ENCODE results near the gene PSMD1.
"Not testable (repeated sequence)": the region's sequence is repeated elsewhere in the genome, so short reads cannot be mapped to it uniquely, and the experiment has no call there.

The PSMD1 gene

DNA sequence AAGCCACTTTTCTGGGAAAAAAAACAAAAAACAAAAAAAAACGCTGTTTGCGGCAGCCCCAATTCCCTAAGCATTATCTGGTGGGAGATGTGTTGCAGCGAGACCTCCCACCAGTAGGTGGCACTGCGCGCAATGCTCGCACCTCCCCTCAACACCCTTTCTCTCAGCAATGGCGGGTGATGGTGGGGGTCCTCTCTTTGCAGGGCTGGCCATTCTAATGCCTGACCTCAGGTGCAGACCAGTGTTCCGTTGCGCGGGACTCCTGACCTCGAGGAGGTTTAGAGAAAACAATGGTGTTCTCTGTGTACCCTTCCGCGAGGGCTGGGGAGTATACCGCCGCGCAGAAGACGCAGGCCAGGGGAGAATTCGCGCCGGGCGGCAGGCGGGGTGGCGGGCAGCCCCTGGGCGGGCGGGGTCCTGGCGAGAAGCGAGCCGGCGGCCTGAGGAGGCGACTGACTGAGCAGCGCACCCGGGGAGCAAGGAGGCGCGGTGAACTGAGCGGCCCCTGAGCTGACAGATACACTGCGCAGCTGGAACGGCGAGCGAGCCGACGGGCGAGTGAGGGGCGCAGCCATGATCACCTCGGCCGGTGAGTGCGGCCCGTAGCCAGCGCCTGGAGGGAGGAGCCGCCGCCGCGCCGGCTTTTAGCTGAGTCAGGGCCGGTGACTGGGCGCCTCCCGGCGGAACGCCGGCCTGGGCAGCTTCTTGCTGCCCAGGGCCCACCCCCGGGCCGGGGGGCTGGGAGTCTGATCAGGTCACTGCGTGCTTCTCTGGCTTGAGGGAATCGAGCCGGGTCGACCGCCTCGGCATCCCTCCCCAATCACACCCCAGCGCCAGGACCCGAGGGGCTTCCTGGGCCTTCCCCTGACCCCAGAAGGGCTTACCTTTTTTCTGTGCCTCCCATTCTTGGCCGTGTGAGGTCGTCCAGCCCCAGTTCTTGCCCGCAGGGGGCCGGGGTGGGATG, at the start of gene PSMD1:
PSMD1 (plus strand) TSS at position 415 of the 964 bp plus-strand sequence; CDS start at position 574, 159 bp downstream.
- peak; percentile 95 for DNase-seq

DNA sequence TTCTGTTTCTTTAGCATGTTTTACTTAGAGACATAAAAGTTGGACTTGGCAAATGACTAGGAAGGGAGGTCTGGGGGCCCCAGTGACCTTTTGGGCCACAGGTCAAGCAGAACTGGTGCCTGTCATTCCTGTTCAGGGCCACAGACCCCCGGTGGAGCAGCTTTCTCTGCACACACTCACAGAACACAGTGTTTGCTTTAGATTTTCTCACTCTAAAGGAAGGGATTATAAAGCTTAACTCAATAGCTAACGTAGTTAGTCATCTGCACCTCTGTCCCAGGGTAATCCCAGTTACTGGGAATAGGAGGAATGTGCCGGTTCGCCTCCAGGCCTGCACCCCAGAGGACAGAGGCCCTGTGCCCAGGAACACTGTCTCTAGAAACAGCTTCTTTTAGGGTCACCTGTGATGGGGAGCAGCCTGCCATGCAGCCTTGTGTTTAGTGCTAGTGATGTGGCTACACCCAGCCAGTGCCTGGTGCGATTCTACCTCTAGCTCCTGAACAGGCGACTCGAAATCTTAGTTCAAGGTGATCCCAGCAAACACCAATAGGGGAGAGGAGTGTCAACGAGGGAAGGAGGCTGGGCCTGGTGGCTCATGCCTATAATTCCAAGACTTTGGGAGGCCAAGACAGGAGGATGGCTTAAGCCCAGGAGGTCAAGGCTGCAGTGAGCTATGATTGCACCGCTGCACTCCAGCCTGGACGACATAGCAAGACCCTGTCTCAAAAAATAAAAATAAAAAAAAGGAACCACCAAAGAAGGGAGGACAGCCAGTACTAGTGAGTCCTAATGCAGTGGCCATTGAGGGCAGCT, 49.2 kb upstream of the PSMD1 start:
- no peak for DNase-seq

DNA sequence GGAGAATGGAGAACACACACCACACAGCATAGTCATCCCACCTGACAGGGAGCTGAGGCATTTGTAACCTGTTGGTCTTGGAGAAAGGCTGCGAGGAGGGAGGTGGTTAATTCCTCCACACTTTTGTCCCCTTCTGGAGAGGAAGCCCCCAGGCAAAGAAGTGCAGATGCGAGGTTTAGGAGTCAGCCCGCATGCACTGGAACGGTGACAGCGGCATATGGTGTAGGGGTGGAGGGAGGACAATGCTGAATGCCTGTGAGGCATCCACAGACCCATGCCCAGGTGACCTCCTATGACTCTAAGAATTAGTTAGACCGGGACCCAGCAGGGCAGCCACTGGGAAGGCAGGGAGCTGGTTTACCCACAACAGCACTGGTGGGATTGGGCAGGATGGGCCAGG, 48.5 kb upstream of the PSMD1 start:
- no peak for DNase-seq

DNA sequence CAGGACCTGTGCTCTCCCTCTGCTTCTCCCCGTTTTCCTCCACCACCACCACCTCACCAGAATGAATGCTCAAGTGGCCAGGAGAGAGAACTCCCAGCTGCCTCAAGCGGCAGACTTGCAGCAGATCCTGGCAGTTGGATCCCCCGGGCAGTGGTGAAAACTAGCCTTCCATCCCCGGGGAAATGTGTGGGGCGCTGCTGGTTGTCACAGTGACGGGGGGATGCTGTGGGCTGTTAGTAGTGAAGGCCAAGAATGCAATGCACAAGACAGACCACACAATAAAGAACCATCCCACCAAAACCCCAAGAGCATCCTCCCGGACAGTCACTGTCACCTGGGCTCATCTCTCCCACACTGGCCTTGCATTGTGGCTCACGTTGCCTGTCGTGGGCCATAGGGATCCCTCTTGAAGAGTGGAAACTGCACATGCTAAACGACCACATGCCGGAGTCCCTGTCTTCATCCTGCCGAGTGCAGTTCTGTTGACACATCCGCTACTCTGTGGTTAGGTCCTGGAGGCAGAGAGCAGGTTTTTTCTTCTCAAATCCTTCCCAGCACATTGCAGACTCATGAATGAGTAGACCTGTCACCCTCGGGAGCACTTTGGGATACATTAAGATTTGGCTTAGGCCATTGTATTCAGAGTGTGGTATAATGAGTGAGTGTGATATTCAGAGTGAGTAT, 47.3 kb upstream of the PSMD1 start:
- no peak for DNase-seq

DNA sequence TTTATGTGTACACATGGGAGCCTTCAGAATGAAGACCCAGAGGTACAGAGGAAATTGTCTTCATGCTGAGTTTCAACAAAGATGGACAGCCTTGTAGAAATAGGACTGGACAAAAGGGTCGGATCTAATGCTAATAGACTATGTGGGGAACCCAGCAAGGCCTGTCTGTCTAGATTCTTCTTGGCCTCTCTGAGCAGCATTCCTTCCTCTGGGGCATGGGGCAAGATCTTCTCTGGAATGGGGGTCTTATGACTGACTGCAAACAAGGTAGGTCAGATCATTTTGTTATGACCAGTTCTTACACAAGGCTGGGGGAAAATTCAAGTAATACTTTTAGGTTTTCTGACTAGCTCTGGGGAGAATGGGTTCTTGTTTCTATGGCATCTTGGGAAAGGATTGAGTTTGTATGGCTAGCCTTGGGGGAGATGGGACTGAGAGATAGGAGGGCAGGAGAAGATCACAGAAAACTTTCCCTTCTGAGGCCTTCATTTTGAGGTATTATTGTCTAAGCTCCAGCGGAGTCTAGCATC, 46.4 kb upstream of the PSMD1 start:
- no peak for DNase-seq

DNA sequence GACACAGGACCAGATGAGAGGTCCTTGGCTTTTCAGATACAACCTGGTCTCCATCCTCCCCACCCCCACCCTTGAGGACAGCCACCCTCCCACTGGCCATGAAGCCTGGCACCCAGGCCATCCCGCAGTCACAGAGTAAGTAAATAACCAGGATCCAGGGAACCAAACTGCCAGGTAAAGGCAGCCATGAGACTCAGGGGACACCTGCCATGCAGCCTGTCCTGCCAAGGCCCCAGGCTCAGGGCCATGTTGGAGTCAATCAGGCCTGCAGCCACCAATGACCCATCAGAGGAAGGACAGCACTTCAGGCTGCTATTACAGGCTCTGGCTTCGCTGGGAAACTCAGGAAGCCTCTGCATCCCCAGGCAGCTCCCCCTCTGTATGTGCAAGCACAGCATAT, 45.1 kb upstream of the PSMD1 start:
- no peak for DNase-seq

DNA sequence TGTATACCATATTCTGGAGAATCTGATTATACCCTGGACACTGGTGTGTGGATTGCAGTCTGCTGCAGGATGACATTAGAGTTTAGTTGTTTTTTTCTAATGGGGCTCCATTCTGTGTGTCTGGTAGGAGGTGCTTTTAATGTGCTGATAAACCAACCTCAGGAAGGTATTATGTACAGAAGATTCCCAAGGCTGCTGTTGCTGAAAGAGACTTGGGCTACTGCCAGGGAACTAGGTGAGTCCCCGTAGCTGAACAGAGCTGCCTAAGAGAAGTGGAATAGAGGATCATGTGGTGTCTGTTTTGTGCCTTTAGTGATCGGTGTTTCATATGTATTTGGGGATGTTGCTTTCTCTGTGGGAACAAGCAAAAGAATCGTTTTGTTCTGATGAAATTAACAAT, 44.2 kb upstream of the PSMD1 start:
- DNase-seq = no peak

DNA sequence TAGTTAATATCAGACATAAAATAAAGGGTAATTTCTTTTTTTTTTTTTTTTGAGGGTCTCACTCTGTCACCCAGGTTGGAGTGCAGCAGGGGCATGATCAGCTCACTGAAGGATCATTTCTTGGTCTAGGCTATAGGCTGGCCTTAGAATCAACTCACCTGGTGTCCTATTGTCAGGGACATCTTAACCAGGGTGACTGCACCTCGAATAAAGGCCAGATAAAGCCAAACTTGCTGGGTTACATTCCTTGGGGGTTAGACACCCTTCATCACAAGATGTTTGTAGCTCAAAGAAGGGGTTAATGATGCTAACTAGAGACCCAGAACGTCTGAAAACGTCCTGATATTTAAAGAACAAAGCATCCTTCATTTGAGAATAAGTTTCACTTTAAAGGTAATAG, 42.8 kb upstream of the PSMD1 start:
- DNase-seq = no peak

DNA sequence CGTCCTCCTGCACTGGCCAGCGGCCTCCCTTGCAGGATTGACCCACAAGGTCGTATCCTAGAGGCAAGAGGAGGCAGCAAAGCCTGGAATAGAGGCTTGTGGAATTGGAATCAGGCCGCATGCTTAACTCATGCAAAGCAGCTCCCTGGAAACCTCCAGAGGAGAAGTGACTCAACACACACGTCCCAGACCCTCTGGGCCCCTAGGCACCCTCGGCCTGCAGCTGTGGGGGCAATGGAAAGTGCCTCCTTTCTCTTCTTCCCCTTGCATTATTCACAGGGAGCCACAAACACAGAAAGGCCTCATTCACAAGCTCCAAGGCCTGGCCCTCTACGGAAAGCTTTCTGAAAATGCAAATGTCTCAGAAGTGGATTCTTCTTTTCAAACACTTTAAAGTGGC, 41.2 kb upstream of the PSMD1 start:
- DNase-seq = no peak

DNA sequence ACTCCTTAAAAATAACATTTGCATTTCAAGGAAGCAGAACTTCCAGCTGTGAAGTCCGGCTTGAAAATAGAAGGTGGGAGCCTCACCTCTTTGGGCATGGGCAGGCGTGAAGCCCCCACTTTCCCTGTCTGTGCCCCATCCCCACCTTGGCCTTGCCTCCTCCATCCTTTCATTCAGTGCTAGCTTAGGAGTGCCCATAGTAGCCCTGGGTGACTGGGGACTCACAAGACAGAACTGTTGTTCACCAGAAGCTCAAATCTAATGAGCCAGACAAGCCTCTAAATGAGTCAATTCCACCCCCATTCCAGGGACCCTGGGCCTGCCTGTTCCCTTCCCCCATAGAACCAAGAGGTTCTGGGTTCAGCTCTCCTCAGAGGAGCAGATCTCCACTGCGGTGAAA, 40.7 kb upstream of the PSMD1 start:
- DNase-seq = no peak

DNA sequence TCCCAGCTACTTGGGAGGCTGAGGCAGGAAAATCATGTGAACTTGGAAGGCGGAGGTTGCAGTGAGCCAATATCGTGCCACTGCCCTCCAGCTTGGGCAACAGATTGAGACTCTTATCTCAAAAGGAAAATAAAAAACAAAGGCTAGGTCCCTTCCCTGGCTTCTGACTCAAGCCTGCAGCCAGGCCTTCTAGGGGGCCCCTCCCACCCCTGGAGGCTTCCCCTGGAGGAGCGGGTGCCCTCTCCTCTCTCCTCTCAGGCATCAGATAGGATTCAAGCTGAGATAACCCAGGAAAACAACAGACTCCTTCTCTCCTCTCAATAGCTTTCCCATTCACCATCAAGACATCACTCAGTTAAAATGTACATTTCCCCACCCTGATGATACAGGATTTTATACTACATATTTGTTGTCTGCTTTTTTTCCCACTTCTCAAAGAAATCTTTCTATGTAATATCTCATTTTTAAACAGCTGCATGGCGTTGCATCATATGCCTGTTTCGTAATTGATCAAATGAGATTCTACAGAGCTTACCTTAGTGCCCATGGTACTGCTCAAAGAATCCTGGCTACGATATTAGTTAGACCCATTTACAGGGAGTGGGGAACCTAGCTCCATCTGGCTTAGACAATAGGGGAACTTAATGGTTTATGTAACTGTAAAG, 40.0 kb upstream of the PSMD1 start:
- no peak for DNase-seq

DNA sequence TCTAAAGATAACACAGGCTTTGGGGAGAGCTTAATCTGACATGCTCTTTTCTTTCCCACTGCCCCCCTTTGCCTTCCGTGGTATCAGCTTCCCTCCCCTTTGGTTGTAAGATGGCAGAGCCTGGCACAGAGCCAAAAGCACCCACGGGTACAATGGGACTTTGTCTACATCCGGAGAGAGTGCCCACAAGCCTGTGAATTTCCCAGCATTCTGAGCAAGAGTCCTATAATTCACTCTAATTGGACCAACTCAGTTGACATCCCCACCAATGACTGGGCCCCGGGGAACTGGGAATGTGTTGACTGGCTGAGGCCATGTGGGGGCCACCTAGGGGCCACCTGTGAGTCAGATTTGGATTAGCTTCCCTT, 39.5 kb upstream of the PSMD1 start:
- no peak for DNase-seq

DNA sequence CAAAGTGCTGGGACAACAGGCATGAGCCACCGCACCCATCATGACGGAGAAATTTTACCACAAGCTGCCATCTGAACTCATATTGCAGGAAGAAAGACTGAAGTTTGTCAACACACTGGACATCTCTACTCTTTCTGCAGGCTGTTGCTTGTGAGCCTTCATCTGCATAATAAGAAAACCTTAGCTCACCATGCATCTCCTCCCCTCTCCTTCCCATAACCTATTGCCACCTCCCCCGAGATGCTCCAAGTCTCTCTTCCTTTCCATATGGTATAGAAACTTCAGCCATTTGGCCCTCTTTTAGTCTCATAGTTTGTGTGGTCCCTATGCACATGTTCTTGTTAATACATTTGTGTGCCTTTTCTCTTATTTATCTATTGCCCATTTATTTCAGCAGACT, 38.5 kb upstream of the PSMD1 start:
- DNase-seq = no peak

DNA sequence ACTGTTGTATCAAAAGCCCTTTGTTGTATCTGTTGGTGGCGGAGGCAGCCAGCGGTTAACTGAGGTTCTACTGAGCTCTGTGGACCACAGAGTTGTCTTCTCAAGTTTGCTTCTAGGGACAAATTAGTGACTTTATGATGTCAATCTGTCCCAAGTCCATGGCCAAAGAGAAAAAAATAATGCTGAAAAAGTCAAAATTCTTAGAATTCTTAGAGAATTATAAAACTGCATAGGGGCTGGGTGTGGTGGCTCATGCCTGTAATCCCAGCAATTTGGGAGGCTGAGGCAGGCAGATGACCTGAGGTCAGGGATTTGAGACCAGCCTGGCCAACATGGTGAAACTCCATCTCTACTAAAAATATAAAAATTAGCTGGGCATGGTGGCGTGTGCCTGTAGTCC, 31.6 kb upstream of the PSMD1 start:
- DNase-seq = not testable (repeated sequence)

DNA sequence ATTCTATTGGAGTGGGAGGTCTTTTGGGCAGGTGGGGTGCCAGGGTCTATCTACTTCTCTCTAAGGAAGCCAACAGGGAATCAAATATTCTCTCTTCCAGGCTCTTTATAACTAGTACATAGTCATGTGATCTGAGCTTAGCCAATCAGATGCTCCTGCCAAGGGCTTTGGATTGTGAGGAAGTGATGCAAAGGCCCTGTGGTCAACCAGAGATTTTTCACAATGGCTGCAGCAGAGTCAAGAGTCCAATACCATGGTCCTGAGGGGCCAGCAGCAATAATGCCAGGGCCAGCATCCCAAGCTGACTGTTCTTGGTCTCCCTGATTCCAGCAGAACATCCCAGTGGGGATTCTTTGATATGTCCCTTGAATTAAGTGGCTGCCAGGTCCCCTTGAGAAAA, 27.8 kb upstream of the PSMD1 start:
- DNase-seq = no peak

DNA sequence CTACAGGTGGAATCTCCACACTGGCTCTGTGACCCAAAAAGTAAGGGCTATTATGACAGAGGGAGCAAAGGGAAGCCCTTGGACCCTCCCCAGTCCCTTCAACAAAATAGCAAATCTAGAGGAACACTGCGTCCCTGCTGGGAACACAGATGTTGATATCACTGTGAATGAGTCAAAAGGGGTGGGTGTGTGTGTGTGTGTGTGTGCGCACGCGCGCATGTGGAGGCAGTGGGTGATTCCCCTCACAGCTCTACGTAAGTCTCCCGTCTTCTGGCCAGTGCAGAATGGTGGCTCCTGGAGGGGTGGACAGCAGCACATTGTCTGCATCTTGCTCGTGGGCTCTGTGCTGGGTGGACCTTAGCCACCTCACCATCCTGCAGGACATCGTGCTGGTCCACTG, 27.1 kb upstream of the PSMD1 start:
- DNase-seq = no peak

DNA sequence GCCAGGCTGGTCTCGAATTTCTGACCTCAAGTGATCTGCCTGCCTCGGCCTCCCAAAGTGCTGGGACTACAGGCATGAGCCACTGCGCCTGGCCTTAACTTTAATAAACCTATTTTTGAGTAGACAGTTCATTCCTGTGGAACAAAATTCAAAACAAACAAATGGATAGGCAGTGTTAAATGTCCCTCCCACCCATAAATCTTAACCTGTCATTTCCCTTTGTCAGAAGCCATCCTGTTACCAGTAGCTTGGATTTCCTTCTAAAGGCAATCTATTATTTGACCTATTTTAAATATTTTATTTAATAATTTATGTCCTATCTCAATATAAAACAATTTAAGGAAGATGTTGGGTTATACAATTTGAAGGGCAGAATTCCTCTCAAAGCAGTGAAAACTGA, 25.9 kb upstream of the PSMD1 start:
- DNase-seq = no peak

DNA sequence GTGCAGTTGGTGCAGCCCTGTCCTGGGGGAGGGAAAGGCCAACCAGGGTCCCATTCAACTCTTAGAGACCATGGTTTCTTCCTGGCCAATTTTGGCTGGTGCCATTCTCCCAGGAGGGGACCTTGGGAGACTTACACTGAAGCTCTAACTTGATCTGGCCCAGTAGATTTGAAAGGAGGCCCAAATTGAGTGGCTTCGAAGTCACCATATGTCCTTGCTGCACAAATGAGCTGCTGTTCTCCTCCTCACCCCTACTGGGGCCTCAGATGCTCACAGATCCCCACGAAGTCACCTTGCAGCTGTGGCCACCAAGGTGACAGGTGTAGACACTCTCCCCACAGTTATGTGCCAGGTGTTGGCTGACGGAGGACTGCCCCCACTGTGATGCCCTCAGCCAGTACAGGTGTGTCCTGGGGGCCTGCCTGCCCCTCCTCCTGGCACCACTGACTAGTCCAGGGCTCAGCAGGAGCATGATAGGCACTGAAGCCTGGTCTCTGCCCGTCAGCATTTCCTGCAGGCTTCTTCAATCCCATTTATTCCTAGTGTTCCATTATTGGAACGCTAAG, 24.0 kb upstream of the PSMD1 start:
- DNase-seq = no peak

DNA sequence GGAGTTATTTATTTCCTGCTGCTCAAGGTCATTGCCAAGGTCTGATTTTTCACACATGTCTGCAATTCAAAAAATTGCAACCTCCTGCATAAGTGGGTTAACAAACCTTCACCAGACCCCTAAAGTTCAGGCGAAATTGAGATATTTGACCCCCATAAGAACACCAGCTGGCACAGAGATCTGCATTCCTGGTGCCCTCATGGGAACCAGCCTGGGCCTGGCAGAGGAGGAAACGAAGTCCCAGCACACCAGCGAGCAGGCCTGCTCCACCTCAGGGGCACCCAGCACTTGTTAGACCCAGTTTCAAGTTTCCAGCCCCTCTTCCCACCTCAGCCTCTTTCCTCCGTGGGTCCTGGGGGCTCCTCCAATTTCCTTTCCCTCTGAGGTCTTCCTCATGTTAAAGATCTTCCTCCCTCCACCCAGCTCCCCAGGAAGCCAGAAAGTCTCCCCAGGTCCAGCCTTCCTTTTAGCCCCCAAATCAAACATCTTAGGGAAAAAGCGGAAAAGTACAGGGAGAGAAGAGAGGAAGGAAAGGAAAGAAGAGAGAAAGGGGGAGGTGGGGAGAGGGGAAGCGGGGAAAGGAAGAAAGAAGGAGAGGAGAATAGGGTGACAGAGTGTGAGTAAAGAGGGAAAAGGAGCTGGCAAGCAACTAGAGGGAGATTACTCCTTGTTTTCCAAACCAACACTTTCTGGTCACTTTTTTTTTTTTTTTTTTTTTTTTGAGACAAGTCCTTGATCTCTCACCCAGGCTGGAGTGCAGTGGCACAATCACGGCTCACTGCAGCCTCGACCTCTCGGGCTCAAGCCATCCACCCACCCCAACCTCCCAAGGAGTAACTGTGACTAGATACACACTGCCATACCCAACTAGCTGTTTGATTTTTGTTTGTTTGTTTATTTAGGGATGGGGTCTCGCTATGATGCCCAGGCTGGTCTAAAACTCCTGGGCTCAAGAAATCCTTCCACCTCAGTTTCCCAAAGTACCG, 23.2 kb upstream of the PSMD1 start:
- DNase-seq = no peak

DNA sequence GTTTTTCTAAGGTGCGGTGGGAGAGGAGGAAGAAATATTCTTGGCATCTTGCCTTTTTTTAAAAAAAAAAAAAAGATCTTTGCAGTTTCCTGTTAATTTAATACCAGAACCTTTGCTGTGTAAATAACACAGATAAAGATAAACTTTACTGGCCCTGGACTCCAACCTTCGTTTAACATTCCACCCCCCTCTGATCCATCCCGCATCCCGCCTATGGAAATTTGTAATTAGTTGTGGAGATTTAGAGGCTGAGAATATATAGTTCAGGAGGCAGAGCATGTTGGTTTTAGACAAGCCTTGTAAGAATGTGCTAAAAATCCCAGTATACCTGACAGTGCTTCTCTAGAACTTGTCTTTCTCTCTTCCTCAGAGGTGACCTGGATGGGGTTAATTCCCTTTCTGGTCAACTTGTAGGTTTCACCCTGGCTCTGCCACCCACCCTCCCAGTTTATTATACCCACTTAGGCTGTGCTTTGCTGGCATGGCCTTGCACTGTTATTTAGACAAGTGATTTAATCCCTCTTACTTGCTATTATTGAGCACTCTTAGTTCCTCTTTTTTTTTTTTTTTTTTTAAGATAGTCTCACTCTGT, 22.3 kb upstream of the PSMD1 start:
- DNase-seq = no peak

DNA sequence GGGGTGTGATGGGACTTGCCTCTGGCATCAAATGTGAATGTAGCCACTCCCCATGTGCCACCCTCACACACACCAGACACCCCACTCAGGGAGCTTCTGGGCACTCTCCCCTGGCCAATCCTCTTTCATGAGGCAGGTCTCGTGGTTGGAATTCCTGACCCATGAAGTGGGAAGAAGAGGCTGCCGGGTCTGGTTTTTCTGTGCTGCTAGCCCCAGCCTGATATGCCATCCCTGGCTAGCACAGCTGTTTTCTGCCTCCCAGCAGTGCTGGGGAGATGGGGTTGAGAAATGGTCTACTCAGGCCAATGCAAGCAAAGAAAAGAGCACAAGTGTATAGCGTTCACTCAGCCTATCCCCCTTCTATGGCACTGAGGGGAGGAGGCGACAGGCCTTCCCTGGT, 20.5 kb upstream of the PSMD1 start:
- no peak for DNase-seq
